Lung (tissue), 12 donors: ENCODE measurements around the gene DCUN1D1. TPM values are rescaled to one million over a fixed set of nuclear protein-coding genes. Genes with fewer than 3 reads are reported as not detected.
"Not testable (repeated sequence)": the region's sequence is repeated elsewhere in the genome, so short reads cannot be mapped to it uniquely, and the experiment has no call there.

ENCODE experiments used
- ATAC-seq: fragments of 200-7000 bp; cut with Tn5 transposase; one replicate; pipeline ENCODE4 v1.9.1; 2020; ENCODE audit warnings: moderate number of reproducible peaks; ENCODE audit not compliant: insufficient read depth, low FRiP score
- DNase-seq, 3 donors: peaks; one replicate each; pipeline ENCODE4 v3.0.0-alpha.2; 2013 to 2017
- H3K27ac ChIP-seq, 2 donors: one replicate each; pipeline ENCODE4 v1.5.1; 2013; ENCODE audit warnings: mild to moderate bottlenecking in 2 of 2, moderate library complexity in 2 of 2, control low read depth in 1 of 2, inconsistent platforms in 1 of 2, low read depth in 1 of 2, low read length in 1 of 2
- H3K27me3 ChIP-seq, 3 donors: one replicate each; pipeline ENCODE4 v1.5.1; 2013; ENCODE audit warnings: low read length in 2 of 3; ENCODE audit not compliant: control insufficient read depth in 3 of 3, insufficient read depth in 3 of 3
- H3K36me3 ChIP-seq, 4 donors: one replicate each; pipeline ENCODE4 v1.5.1; 2013; ENCODE audit warnings: low read length in 4 of 4, mild to moderate bottlenecking in 1 of 4, moderate library complexity in 1 of 4; ENCODE audit not compliant: control insufficient read depth in 4 of 4, insufficient read depth in 4 of 4
- H3K4me1 ChIP-seq, 5 donors: one replicate each; pipeline ENCODE4 v1.5.1; 2013; ENCODE audit warnings: low read length in 5 of 5, mild to moderate bottlenecking in 2 of 5, moderate library complexity in 1 of 5; ENCODE audit not compliant: control insufficient read depth in 5 of 5, insufficient read depth in 5 of 5
- H3K4me3 ChIP-seq: one replicate; pipeline ENCODE4 v1.5.1; 2013; ENCODE audit warnings: mild to moderate bottlenecking, control low read depth, moderate library complexity
- H3K9ac ChIP-seq, 2 donors: one replicate each; pipeline ENCODE4 v1.5.1; 2013; ENCODE audit warnings: low read length in 2 of 2, control low read depth in 1 of 2; ENCODE audit not compliant: insufficient read depth in 1 of 2
- H3K9me3 ChIP-seq, 4 donors: one replicate each; pipeline ENCODE4 v1.5.1; 2013; ENCODE audit warnings: low read length in 3 of 4, mild to moderate bottlenecking in 1 of 4, moderate library complexity in 1 of 4; ENCODE audit not compliant: control insufficient read depth in 4 of 4, insufficient read depth in 3 of 4
- CTCF ChIP-seq: IDR thresholded peaks from 2 replicates; pipeline ENCODE4 v1.5.1; 2012; ENCODE audit warnings: mild to moderate bottlenecking; ENCODE audit errors: control extremely low read depth, extremely low read depth
- WGBS, 2 donors: extraction: QIAGEN DNeasy Blood & Tissue Kit; methylation state at CpG; one replicate each; pipeline ENCODE4 v1.1.7; 2013; 5-methylcytosine and 5-hydroxymethylcytosine counted together
- polyA plus RNA-seq, 2 donors: library from polyadenylated mRNA; stranded (reverse); fragments of 200-250 nt; gene quantifications; one replicate each; pipeline ENCODE4 v1.2.1, GENCODE V29; 2013
- total RNA-seq, 2 donors: library from RNA; depleted of rRNA in 1 of 2; stranded (reverse); fragments of >200 nt in 1 of 2; gene quantifications; one replicate each; pipeline ENCODE4 v1.2.1, GENCODE V29; 2014 to 2021
- donor health status: control.
- donor health status: control.
- donor health status: Bipolar disorder and iron deficiency.
- donor health status: healthy.
- donor health status: DM: yes; HTN: yes; CAD: no.

Gene DCUN1D1
- total and polyA plus RNA-seq, 4 donors, result 6.8 to 54.7 (median 23.5) TPM

- 88 to 89% methylated on average over 10 of the region's 10 CpGs for WGBS, 2 donors
- H3K27me3 ChIP-seq, result no peaks in the 10 kb centered on the region
- no peak for TF ChIP-seq CTCF
Measured at GRCh38 chr3:183006396-183007002, 26.2 kb upstream of the DCUN1D1 start.

GRCh38 chr3:182999767-183000166 is 19.4 kb upstream of the DCUN1D1 start:
- DNase-seq (no peak), ATAC-seq (no peak)
- H3K36me3 ChIP-seq, result no peaks in the 10 kb centered on the region
- no peaks in the 10 kb centered on the region for H3K27me3 ChIP-seq
- no peak overlapping the region for H3K27ac ChIP-seq
- no peaks in the 10 kb centered on the region for H3K9me3 ChIP-seq
- H3K4me3 ChIP-seq, result no peak overlapping the region
- no peak overlapping the region for H3K9ac ChIP-seq
- H3K4me1 ChIP-seq, result no peaks in the 10 kb centered on the region
- TF ChIP-seq CTCF, result no peak
- whole genome bisulfite sequencing, 2 donors, result 74 to 100% methylated on average over 1 of the region's 1 CpG

More at GRCh38 chr3:183006396-183007002, 26.2 kb upstream of the DCUN1D1 start:
- no peak for DNase-seq
- no peak overlapping the region for H3K4me3 ChIP-seq
- H3K36me3 ChIP-seq, result peaks cover 0 to 6% (median under 1%) of the 10 kb centered on the region in 4 donors
- H3K4me1 ChIP-seq, result no peaks in the 10 kb centered on the region
- no peaks in the 10 kb centered on the region for H3K9me3 ChIP-seq
- ATAC-seq, result no peak
- no peak overlapping the region for H3K27ac ChIP-seq
- no peak overlapping the region for H3K9ac ChIP-seq

GRCh38 chr3:182993486-182994201 is 13.3 kb upstream of the DCUN1D1 start:
- DNase-seq, H3K4me3 ChIP-seq, H3K4me1 ChIP-seq, H3K27me3 ChIP-seq, ATAC-seq, H3K9me3 ChIP-seq, H3K36me3 ChIP-seq, H3K9ac ChIP-seq, H3K27ac ChIP-seq: not testable (repeated sequence)
- 91% methylated on average over 4 of the region's 4 CpGs for WGBS, 2 donors

GRCh38 chr3:182989566-182989965 is 9.2 kb upstream of the DCUN1D1 start:
- Histone ChIP-seq H3K36me3 (no peaks in the 10 kb centered on the region), H3K27ac (no peak overlapping the region), H3K4me1 (peaks cover 0 to 3% (median 0%) of the 10 kb centered on the region in 5 donors), H3K9ac (no peak overlapping the region), H3K9me3 (no peaks in the 10 kb centered on the region), H3K4me3 (no peak overlapping the region), H3K27me3 (no peaks in the 10 kb centered on the region)
- DNase-seq (peak; percentile 17 to 59 (median 41)), ATAC-seq (no peak)
- 61 to 75% methylated on average over 3 of the region's 3 CpGs for WGBS, 2 donors
- TF ChIP-seq CTCF, result no peak
